Erythroblast (primary cell): Measurements from ENCODE around the gene SLC26A9.
"Not testable (repeated sequence)": the region's sequence is repeated elsewhere in the genome, so short reads cannot be mapped to it uniquely, and the experiment has no call there.

Experiments
- GATA1 ChIP-seq: IDR thresholded peaks from 2 replicates; pipeline ENCODE4 v1.6.1; 2011; ENCODE audit warnings: low read depth, mild to moderate bottlenecking, control low read depth, low read length, moderate library complexity
- POLR2A ChIP-seq: IDR thresholded peaks from 2 replicates; pipeline ENCODE4 v1.6.1; 2011; ENCODE audit warnings: mild to moderate bottlenecking, low read length

- not testable (repeated sequence) for TF ChIP-seq POLR2A, GATA1
Observed at GRCh38 chr1:205891481-205891880, 51.8 kb downstream of the SLC26A9 start.
